CD4-positive, alpha-beta T cell (primary cell): ENCODE results near the gene NFATC1. TPM values are rescaled to one million over a fixed set of nuclear protein-coding genes. Genes with fewer than 3 reads are reported as not detected.

Experiments used
- ATAC-seq: fragments of 200-7000 bp; cut with Tn5 transposase; one replicate; pipeline ENCODE4 v1.10.0; 2022; ENCODE audit warnings: mild to moderate bottlenecking; ENCODE audit not compliant: poor library complexity
- CTCF ChIA-PET: fragments of 350-600 bp; sonication (Branson Sonifier 250); formaldehyde crosslinking; loops from one replicate; lab custom pipeline; 2021; ENCODE audit warnings: antibody characterized with exemption, inconsistent platforms; lab: Charles Lee
- POLR2A ChIA-PET: fragments of 350-600 bp; sonication (Branson Sonifier 250); formaldehyde crosslinking; loops from one replicate; lab custom pipeline; 2021; ENCODE audit warnings: antibody characterized with exemption, inconsistent platforms; lab: Charles Lee
- DNase-seq, 14 experiments: peaks; one replicate each; pipeline ENCODE4 v3.0.0-alpha.2; 2013 to 2020; ENCODE audit warnings: mixed read lengths in 2 of 14
- H3K27ac ChIP-seq, 2 donors: one replicate each; pipeline versions ENCODE4 v1.5.1 to v1.7.0; 2013; ENCODE audit warnings: low read length in 2 of 2, low read depth in 1 of 2, mild to moderate bottlenecking in 1 of 2
- H3K27me3 ChIP-seq, 2 experiments: 1 replicate in 1 of 2; 2 replicates in 1 of 2; pipeline versions ENCODE4 v1.6.1 to v1.7.0; 2013; ENCODE audit warnings: low read length in 2 of 2, control low read depth in 1 of 2, mild to moderate bottlenecking in 1 of 2, moderate library complexity in 1 of 2; ENCODE audit not compliant: insufficient read depth in 2 of 2, control insufficient read depth in 1 of 2
- H3K36me3 ChIP-seq: one replicate; pipeline ENCODE4 v1.6.1; 2013; ENCODE audit warnings: low read length, control low read depth; ENCODE audit not compliant: insufficient read depth
- H3K4me1 ChIP-seq: one replicate; pipeline ENCODE4 v1.6.1; 2013; ENCODE audit warnings: low read length, control low read depth; ENCODE audit not compliant: insufficient read depth
- H3K4me3 ChIP-seq: one replicate; pipeline ENCODE4 v1.5.1; 2013; ENCODE audit warnings: mild to moderate bottlenecking, low read length, moderate library complexity
- H3K9me3 ChIP-seq, 2 experiments: 1 replicate in 1 of 2; 2 replicates in 1 of 2; pipeline versions ENCODE4 v1.6.1 to v1.7.0; 2013; ENCODE audit warnings: low read length in 2 of 2, mild to moderate bottlenecking in 2 of 2, control low read depth in 1 of 2, moderate library complexity in 1 of 2; ENCODE audit not compliant: control insufficient read depth in 1 of 2, insufficient read depth in 1 of 2
- H3K27ac Mint-ChIP-seq: one replicate; pipeline ENCODE4 v1.8.0; 2020; ENCODE audit warnings: mixed read lengths
- H3K27me3 Mint-ChIP-seq: one replicate; pipeline ENCODE4 v1.8.0; 2021; ENCODE audit warnings: mixed read lengths
- H3K36me3 Mint-ChIP-seq: one replicate; pipeline ENCODE4 v1.8.0; 2021; ENCODE audit warnings: low read depth, mixed read lengths
- H3K4me1 Mint-ChIP-seq: one replicate; pipeline ENCODE4 v1.8.0; 2021; ENCODE audit warnings: low read depth, mixed read lengths
- H3K4me3 Mint-ChIP-seq: one replicate; pipeline ENCODE4 v1.8.0; 2020; ENCODE audit warnings: mild to moderate bottlenecking, mixed read lengths
- H3K9me3 Mint-ChIP-seq: one replicate; pipeline ENCODE4 v1.8.0; 2020; ENCODE audit warnings: mixed read lengths
- CTCF ChIP-seq: fragments of 200-600 bp; IDR thresholded peaks from one replicate; pipeline ENCODE4 v1.8.0; 2022; ENCODE audit warnings: antibody characterized with exemption, mild to moderate bottlenecking
- intact Hi-C, 2 experiments: fragments of 100-400 bp; cut with DNase I in 1 of 2; cut with micrococcal nuclease in 1 of 2; formaldehyde crosslinking; loops; one replicate each; pipeline versions ENCODE4 v1.15.1 to v1.9.0; 2023 to 2025; cut with DNase I, micrococcal nuclease
- total RNA-seq, 174 experiments: library from RNA in 2 of 174; stranded (reverse) in 2 of 174; gene quantifications; one replicate each; pipeline ENCODE4 v1.2.3 and lab custom pipeline; 2021 to 2026

NFATC1 gene
- total RNA-seq, 2 experiments from 2014 or later, result 107 to 113 TPM

DNA sequence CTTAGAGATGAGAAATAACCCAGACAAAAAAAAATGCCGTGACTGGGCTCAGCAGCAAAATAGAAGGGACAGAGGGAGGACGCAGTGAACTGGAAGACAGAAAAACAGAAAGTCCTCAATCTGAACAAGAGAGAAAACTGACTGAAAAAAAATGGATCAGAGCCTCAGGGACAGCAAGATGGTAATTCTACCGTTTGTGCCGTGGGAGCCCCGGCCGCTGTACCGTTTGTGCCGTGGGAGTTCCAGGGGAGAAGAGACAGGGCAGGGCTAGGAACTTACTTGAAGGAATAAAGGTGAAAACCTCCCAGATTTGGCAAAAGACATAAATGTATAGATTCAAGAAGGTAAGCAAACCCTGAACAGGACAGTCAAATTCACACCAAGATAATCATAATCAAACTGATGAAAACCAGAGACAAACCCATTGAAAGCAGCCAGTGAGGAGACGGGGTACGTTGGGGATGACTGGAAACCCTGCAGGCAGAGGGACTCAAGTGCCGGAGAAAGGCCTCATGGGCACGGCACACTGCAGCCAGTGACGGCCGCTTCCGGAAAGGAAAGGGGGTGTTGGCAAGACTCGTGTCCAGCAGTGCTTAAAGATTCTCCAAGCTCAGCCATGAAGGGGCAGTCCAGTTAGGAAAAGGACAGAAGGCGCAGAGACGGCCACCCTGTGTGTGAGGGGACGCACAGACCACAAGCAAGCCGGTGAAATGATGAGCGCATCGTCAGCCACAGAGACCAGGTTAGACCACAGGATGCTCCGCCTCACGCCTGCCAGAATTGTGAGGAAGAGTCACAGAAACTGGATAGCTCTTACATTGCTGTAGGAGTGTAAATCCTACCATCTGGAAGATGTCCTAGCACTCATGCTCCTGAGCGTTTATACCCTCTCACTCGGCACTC is 40.0 kb upstream of the NFATC1 start:
- peaks cover 60% of the 10 kb centered on the region for H3K36me3 Mint-ChIP-seq
- ATAC-seq (no peak), DNase-seq (no peak)
- no peaks in the 10 kb centered on the region for H3K9me3 Mint-ChIP-seq
- intact Hi-C loops, result no loop called here
- Histone ChIP-seq H3K27ac (no peak overlapping the region), H3K9me3 (no peaks in the 10 kb centered on the region), H3K4me1 (no peaks in the 10 kb centered on the region), H3K27me3 (no peaks in the 10 kb centered on the region), H3K4me3 (no peak overlapping the region), H3K36me3 (peaks cover 20% of the 10 kb centered on the region)
- TF ChIP-seq CTCF, result no peak
- H3K4me1 Mint-ChIP-seq, result no peaks in the 10 kb centered on the region
- POLR2A ChIA-PET, result no interaction called here
- H3K27me3 Mint-ChIP-seq, result no peaks in the 10 kb centered on the region
- H3K27ac Mint-ChIP-seq, result peak overlapping the region; percentile 44
- H3K4me3 Mint-ChIP-seq, result no peak overlapping the region
- CTCF ChIA-PET, result no interaction called here

- H3K9me3 Mint-ChIP-seq, result no peaks in the 10 kb centered on the region
- ChIA-PET POLR2A (no interaction called here), CTCF (no interaction called here)
- intact Hi-C loops, result no loop called here
- no peak for DNase-seq
- Histone ChIP-seq H3K27ac (no peak overlapping the region), H3K4me3 (no peak overlapping the region), H3K4me1 (no peaks in the 10 kb centered on the region), H3K36me3 (peaks cover 27% of the 10 kb centered on the region), H3K9me3 (no peaks in the 10 kb centered on the region), H3K27me3 (no peaks in the 10 kb centered on the region)
- no peak overlapping the region for H3K27ac Mint-ChIP-seq
- no peak for TF ChIP-seq CTCF
- no peaks in the 10 kb centered on the region for H3K27me3 Mint-ChIP-seq
- no peak overlapping the region for H3K4me3 Mint-ChIP-seq
- H3K36me3 Mint-ChIP-seq, result peaks cover 60% of the 10 kb centered on the region
- no peaks in the 10 kb centered on the region for H3K4me1 Mint-ChIP-seq
- no peak for ATAC-seq
Observed at GRCh38 chr18:79356435-79356834, 39.3 kb upstream of the NFATC1 start.

DNA sequence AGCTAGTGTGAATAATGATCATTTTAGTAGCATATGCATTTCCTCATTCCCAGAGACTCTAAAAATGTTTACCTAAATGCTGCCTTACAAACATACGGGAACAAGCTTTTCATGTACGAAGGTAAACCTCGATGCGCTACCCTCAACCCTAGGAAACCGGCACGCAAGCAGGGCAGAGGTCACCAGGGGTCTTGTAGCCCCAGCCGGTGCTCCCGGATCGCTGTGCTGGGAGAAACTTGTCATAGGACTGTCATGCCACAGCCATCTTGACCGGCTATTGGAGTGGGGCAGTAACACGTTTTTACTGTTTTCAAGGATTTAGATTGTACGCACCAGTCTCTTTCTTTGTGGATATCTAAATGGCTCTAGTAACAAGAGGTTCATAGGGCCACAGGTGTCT is 34.8 kb upstream of the NFATC1 start:
- CTCF ChIA-PET, result no interaction called here

More for the DNA sequence above, 34.8 kb upstream of the NFATC1 start:
- no peaks in the 10 kb centered on the region for H3K4me1 ChIP-seq
- DNase-seq (no peak), ATAC-seq (no peak)
- peaks cover 46% of the 10 kb centered on the region for H3K36me3 ChIP-seq
- H3K4me3 Mint-ChIP-seq, result no peak overlapping the region
- intact Hi-C loops, result no loop called here
- POLR2A ChIA-PET, result no interaction called here
- no peaks in the 10 kb centered on the region for H3K27me3 ChIP-seq
- H3K27me3 Mint-ChIP-seq, result no peaks in the 10 kb centered on the region
- no peak overlapping the region for H3K27ac Mint-ChIP-seq
- H3K9me3 Mint-ChIP-seq, result no peaks in the 10 kb centered on the region
- no peak for TF ChIP-seq CTCF
- H3K4me3 ChIP-seq, result no peak overlapping the region
- no peak overlapping the region for H3K27ac ChIP-seq
- H3K4me1 Mint-ChIP-seq, result no peaks in the 10 kb centered on the region
- no peaks in the 10 kb centered on the region for H3K9me3 ChIP-seq
- H3K36me3 Mint-ChIP-seq, result peaks cover 68% of the 10 kb centered on the region
